Mucosa of rectum (tissue), 2 donors: ENCODE results near the gene IQSEC2.

Experiments used
- H3K27ac ChIP-seq, 2 donors: one replicate each; pipeline ENCODE4 v1.7.0; 2013; ENCODE audit warnings: inconsistent platforms in 2 of 2, low read depth in 2 of 2, low read length in 2 of 2
- H3K27me3 ChIP-seq, 2 donors: one replicate each; pipeline ENCODE4 v1.7.0; 2013; ENCODE audit warnings: low read length in 2 of 2; ENCODE audit not compliant: control insufficient read depth in 2 of 2, insufficient read depth in 2 of 2
- H3K36me3 ChIP-seq, 2 donors: one replicate each; pipeline ENCODE4 v1.7.0; 2013; ENCODE audit warnings: low read length in 2 of 2; ENCODE audit not compliant: control insufficient read depth in 2 of 2, insufficient read depth in 2 of 2
- H3K4me1 ChIP-seq, 2 donors: one replicate each; pipeline ENCODE4 v1.7.0; 2013; ENCODE audit warnings: low read length in 2 of 2, mild to moderate bottlenecking in 1 of 2; ENCODE audit not compliant: control insufficient read depth in 2 of 2, insufficient read depth in 2 of 2
- H3K4me3 ChIP-seq, 2 donors: one replicate each; pipeline ENCODE4 v1.7.0; 2013; ENCODE audit warnings: low read length in 2 of 2
- H3K9ac ChIP-seq, 2 donors: one replicate each; pipeline ENCODE4 v1.7.0; 2013; ENCODE audit warnings: low read length in 2 of 2, low read depth in 1 of 2, mild to moderate bottlenecking in 1 of 2
- H3K9me3 ChIP-seq, 2 donors: one replicate each; pipeline ENCODE4 v1.7.0; 2013; ENCODE audit warnings: low read length in 2 of 2; ENCODE audit not compliant: control insufficient read depth in 2 of 2
- donor health status: healthy.
- donor health status: Normal muscosa, but diverticular disease.

The IQSEC2 gene

DNA sequence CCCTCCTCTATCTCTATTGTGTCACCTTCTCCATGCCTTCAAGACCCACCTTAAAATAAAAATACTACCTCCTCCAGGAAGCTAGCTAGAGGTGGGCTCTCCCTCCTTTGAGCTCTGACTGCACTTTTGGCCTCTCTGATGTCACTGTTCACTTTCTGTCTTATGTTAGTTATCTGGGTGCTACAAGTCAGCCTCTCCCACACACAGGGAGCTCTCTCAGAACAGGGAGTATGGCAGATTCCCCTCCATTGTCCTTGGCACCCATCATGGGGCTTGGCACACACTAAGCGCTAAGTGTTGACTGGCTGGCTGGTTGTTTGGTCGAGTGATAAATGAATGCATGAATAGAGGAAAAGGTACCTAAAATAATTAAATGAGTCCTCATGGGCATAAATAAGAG, 35.2 kb downstream of the IQSEC2 start:
- Histone ChIP-seq H3K27me3 (peaks cover 0 to 4% of the 10 kb centered on the region in 2 donors), H3K9me3 (no peaks in the 10 kb centered on the region), H3K36me3 (peaks cover 6 to 25% of the 10 kb centered on the region in 2 donors), H3K9ac (no peak overlapping the region), H3K27ac (no peak overlapping the region), H3K4me1 (no peaks in the 10 kb centered on the region), H3K4me3 (no peak overlapping the region)

- H3K27me3 ChIP-seq = peaks cover 0 to 4% of the 10 kb centered on the region in 2 donors
- no peak overlapping the region for H3K4me3 ChIP-seq
- H3K27ac ChIP-seq = no peak overlapping the region
- peaks cover 6 to 28% of the 10 kb centered on the region in 2 donors for H3K36me3 ChIP-seq
- H3K4me1 ChIP-seq = no peaks in the 10 kb centered on the region
- H3K9ac ChIP-seq = no peak overlapping the region
- H3K9me3 ChIP-seq = no peaks in the 10 kb centered on the region
Observed at GRCh38 chrX:53244610-53245009, 36.8 kb downstream of the IQSEC2 start.

GRCh38 chrX:53242310-53242709, 39.1 kb downstream of the IQSEC2 start:
- no peak overlapping the region for H3K27ac ChIP-seq
- H3K4me1 ChIP-seq = no peaks in the 10 kb centered on the region
- peaks cover 8 to 30% of the 10 kb centered on the region in 2 donors for H3K36me3 ChIP-seq
- H3K9me3 ChIP-seq = no peaks in the 10 kb centered on the region
- H3K4me3 ChIP-seq = no peak overlapping the region
- H3K27me3 ChIP-seq = peaks cover 0 to 4% of the 10 kb centered on the region in 2 donors
- no peak overlapping the region for H3K9ac ChIP-seq

DNA sequence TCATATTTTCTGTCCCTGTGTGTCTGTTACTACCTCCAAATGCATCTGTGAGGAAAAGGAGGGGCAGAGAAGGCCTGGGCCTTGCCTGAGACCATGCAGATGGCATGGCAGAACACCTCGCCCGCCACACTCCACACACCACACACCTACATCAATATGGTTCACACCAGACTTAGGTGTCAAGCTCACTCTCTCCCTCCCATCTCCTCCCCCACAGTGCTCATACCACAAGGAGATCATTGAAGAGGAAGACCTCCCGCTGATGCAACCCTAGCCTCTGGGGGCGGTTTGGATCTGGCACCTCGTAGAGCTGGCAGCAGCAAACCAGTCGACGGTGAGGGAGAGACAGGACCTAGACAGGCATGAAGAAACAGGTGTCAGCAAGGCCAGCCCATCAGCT, 39.8 kb downstream of the IQSEC2 start:
- Histone ChIP-seq H3K27ac (no peak overlapping the region), H3K9me3 (no peaks in the 10 kb centered on the region), H3K4me1 (no peaks in the 10 kb centered on the region), H3K36me3 (peaks cover 8 to 25% of the 10 kb centered on the region in 2 donors), H3K9ac (no peak overlapping the region), H3K4me3 (no peak overlapping the region), H3K27me3 (peaks cover 0 to 5% of the 10 kb centered on the region in 2 donors)

DNA sequence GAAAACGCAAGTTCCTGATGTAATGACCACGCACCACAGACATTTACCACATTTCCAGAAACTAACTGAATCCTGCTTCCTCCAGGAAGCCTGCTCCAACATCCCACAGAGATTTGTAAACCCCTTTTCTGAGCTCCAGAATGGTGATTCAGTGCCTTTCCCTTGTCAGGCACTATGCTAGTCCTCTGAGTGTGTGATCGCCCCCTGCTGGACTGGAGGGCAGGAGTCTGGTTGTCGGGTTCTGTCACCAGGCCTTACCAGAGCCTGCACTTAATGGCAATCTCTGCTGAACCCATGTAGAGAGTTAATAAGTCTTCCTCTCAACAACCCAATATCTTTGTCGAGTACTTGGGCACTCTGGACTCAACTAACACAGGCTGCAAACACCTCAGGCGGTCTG, 41.9 kb downstream of the IQSEC2 start:
- peaks cover 8 to 25% of the 10 kb centered on the region in 2 donors for H3K36me3 ChIP-seq
- H3K9ac ChIP-seq = no peak overlapping the region
- peaks cover 0 to 7% of the 10 kb centered on the region in 2 donors for H3K27me3 ChIP-seq
- H3K4me3 ChIP-seq = no peak overlapping the region
- H3K9me3 ChIP-seq = no peaks in the 10 kb centered on the region
- no peaks in the 10 kb centered on the region for H3K4me1 ChIP-seq
- H3K27ac ChIP-seq = no peak overlapping the region

DNA sequence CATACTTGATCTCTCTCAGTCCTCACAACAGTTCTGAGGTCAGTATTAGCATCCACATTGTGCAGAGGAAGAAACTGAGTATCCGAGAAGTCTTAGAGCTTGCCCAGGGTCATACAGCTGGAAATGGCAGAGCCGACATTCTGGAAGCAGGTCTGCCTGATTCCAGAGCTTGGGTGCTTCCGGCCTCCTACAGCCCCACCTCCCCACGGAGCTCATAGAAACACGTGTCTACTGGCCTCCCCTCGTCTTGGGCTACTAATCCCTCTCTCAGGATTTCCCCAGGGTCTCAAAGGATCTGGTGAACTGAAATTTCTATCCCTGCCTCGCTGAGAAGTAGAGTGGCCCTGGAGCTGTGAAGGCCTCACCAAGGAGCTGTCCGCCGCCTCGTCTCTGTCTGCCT, 44.3 kb downstream of the IQSEC2 start:
- Histone ChIP-seq H3K9me3 (no peaks in the 10 kb centered on the region), H3K9ac (no peak overlapping the region), H3K27ac (no peak overlapping the region), H3K4me1 (no peaks in the 10 kb centered on the region), H3K4me3 (no peak overlapping the region), H3K36me3 (peaks cover 8 to 25% of the 10 kb centered on the region in 2 donors), H3K27me3 (peaks cover 5% of the 10 kb centered on the region in 2 donors)

DNA sequence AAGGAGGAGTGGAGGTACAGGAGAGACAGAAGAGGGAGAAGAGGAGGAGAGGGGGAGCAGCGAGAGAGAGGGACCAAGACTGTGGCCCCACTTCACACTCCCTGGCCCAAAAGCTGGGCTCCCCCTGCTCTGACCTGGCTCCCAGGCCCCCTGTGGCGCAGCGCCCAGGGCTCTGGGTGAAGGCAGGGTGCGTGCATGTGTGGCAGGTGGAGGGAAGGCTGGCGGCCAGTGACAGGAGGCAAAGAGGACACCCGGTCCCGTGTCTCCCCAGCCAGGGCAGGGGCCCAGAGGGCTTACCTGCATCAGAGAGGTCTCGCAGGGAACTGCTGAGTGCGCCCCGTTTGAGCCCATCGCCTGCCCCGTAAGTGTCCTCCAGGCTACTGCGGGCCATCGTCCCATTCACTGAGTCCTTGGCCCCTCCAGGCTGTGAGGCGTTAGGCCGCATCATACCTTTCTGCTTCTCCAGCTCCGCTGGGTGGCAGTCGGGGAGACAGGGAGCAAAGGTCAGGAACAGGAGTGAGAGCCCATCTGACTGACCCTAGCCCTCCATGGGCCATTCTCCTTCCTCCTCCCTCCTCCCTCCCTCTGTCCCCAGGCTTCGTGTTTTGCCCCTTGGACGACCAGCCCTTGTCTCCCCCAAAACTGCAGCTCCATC, 45.2 kb downstream of the IQSEC2 start:
- peaks cover 5% of the 10 kb centered on the region in 2 donors for H3K27me3 ChIP-seq
- H3K4me1 ChIP-seq = no peaks in the 10 kb centered on the region
- H3K9ac ChIP-seq = no peak overlapping the region
- no peak overlapping the region for H3K27ac ChIP-seq
- H3K4me3 ChIP-seq = no peak overlapping the region
- H3K9me3 ChIP-seq = no peaks in the 10 kb centered on the region
- H3K36me3 ChIP-seq = peaks cover 2 to 19% of the 10 kb centered on the region in 2 donors

DNA sequence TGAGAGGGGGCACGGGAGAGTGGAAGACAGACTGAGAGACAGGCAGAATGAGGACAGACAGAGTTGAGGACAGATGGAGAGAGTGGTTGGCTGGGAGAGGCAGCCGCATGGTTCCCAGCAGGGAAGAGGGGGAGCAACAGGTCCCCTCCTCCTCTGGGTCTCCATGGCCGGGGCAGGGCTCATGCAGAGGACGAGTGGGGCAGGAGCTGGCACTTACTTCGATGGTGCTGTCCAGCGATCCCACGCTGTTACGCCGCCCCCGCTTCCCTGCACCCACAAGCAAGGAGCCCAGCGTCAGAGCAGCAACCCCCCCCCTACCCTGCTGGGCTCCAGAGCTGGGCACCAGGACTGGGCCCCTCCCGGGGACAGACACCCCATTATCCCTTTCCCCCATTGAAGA, 45.8 kb downstream of the IQSEC2 start:
- H3K36me3 ChIP-seq = peaks cover 2 to 19% of the 10 kb centered on the region in 2 donors
- H3K9ac ChIP-seq = no peak overlapping the region
- H3K27me3 ChIP-seq = peaks cover 5% of the 10 kb centered on the region in 2 donors
- no peak overlapping the region for H3K27ac ChIP-seq
- no peak overlapping the region for H3K4me3 ChIP-seq
- no peaks in the 10 kb centered on the region for H3K9me3 ChIP-seq
- H3K4me1 ChIP-seq = no peaks in the 10 kb centered on the region

- Histone ChIP-seq H3K27me3 (peaks cover 5% of the 10 kb centered on the region in 2 donors), H3K4me3 (no peak overlapping the region), H3K9ac (no peak overlapping the region), H3K9me3 (no peaks in the 10 kb centered on the region), H3K4me1 (no peaks in the 10 kb centered on the region), H3K36me3 (peaks cover 2 to 16% of the 10 kb centered on the region in 2 donors), H3K27ac (no peak overlapping the region)
Observed at GRCh38 chrX:53234484-53234883, 46.9 kb downstream of the IQSEC2 start.

GRCh38 chrX:53233536-53233935, 47.8 kb downstream of the IQSEC2 start:
- no peak overlapping the region for H3K4me3 ChIP-seq
- H3K9me3 ChIP-seq = no peaks in the 10 kb centered on the region
- no peaks in the 10 kb centered on the region for H3K4me1 ChIP-seq
- H3K9ac ChIP-seq = no peak overlapping the region
- H3K36me3 ChIP-seq = peaks cover 2 to 8% of the 10 kb centered on the region in 2 donors
- peaks cover 5% of the 10 kb centered on the region in 2 donors for H3K27me3 ChIP-seq
- no peak overlapping the region for H3K27ac ChIP-seq
